Lower leg skin (tissue), 3 donors: ENCODE results near the gene NSDHL.

ENCODE experiments used
- CTCF ChIP-seq, 3 donors: fragments of 450-650 bp; IDR thresholded peaks; one replicate each; pipeline ENCODE4 v1.5.1; 2016; ENCODE audit warnings: antibody characterized with exemption in 3 of 3, mild to moderate bottlenecking in 3 of 3, moderate library complexity in 2 of 3
- POLR2A ChIP-seq, 2 donors: fragments of 450-650 bp; IDR thresholded peaks; one replicate each; pipeline ENCODE4 v1.6.1; 2016 to 2017; ENCODE audit warnings: antibody characterized with exemption in 2 of 2, mild to moderate bottlenecking in 1 of 2, moderate library complexity in 1 of 2

GRCh38 chrX:152831391-152831790 lies 528 bp downstream of the NSDHL start:
- TF ChIP-seq CTCF (IDR thresholded peaks at IDR 0.05) (no peak), POLR2A (IDR thresholded peaks at IDR 0.05) (no peak)
